Panc1 (cell line): ENCODE results near the gene NR3C1.

Experiments used
- CTCF ChIP-seq: fragments of 450-650 bp; IDR thresholded peaks from 2 replicates; pipeline ENCODE4 v1.5.1; 2017; ENCODE audit warnings: mild to moderate bottlenecking
- SIN3A ChIP-seq: IDR thresholded peaks from 2 replicates; pipeline ENCODE4 v1.6.1; 2012; ENCODE audit warnings: low read depth, mild to moderate bottlenecking, low read length, moderate library complexity, borderline replicate concordance; ENCODE audit not compliant: insufficient read depth
- TF ChIP-seq, protein P1 (sequence below), 2 experiments: IDR thresholded peaks; 2 replicates each; pipeline ENCODE4 v1.6.1; 2011 to 2012; ENCODE audit warnings: low read depth in 2 of 2, control low read depth in 1 of 2, low read length in 1 of 2, mild to moderate bottlenecking in 1 of 2, moderate library complexity in 1 of 2; ENCODE audit not compliant: insufficient read depth in 1 of 2

GRCh38 chr5:143340891-143341685 lies 62.4 kb downstream of the NR3C1 start:
- no peak for TF ChIP-seq CTCF
- no peak for TF ChIP-seq SIN3A
- TF ChIP-seq, protein P1, sequence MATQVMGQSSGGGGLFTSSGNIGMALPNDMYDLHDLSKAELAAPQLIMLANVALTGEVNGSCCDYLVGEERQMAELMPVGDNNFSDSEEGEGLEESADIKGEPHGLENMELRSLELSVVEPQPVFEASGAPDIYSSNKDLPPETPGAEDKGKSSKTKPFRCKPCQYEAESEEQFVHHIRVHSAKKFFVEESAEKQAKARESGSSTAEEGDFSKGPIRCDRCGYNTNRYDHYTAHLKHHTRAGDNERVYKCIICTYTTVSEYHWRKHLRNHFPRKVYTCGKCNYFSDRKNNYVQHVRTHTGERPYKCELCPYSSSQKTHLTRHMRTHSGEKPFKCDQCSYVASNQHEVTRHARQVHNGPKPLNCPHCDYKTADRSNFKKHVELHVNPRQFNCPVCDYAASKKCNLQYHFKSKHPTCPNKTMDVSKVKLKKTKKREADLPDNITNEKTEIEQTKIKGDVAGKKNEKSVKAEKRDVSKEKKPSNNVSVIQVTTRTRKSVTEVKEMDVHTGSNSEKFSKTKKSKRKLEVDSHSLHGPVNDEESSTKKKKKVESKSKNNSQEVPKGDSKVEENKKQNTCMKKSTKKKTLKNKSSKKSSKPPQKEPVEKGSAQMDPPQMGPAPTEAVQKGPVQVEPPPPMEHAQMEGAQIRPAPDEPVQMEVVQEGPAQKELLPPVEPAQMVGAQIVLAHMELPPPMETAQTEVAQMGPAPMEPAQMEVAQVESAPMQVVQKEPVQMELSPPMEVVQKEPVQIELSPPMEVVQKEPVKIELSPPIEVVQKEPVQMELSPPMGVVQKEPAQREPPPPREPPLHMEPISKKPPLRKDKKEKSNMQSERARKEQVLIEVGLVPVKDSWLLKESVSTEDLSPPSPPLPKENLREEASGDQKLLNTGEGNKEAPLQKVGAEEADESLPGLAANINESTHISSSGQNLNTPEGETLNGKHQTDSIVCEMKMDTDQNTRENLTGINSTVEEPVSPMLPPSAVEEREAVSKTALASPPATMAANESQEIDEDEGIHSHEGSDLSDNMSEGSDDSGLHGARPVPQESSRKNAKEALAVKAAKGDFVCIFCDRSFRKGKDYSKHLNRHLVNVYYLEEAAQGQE (IDR thresholded peaks at IDR 0.05; ENCODE audit: insufficient read depth in 1 of 2, low read depth in 2 of 2, low read length in 1 of 2) = no peak
